Liver (tissue), 9 donors: ENCODE measurements around the gene SPAG9. TPM values are rescaled to one million over a fixed set of nuclear protein-coding genes. Genes with fewer than 3 reads are reported as not detected.

Experiments
- DNase-seq: peaks from one replicate; pipeline ENCODE4 v3.0.0-alpha.2; 2017; ENCODE audit warnings: low spot score
- H3K27ac ChIP-seq, 2 donors: one replicate each; pipeline ENCODE4 v1.7.0; 2013; ENCODE audit warnings: inconsistent platforms in 2 of 2, low read length in 2 of 2, control low read depth in 1 of 2, low read depth in 1 of 2, mild to moderate bottlenecking in 1 of 2
- H3K27me3 ChIP-seq, 4 donors: one replicate each; pipeline versions ENCODE4 v1.6.1 to v1.7.0; 2013; ENCODE audit warnings: low read length in 3 of 4, inconsistent platforms in 1 of 4, mild to moderate bottlenecking in 1 of 4, moderate library complexity in 1 of 4; ENCODE audit not compliant: control insufficient read depth in 4 of 4, insufficient read depth in 4 of 4
- H3K36me3 ChIP-seq, 4 donors: one replicate each; pipeline versions ENCODE4 v1.6.1 to v1.7.0; 2013; ENCODE audit warnings: low read length in 3 of 4, mild to moderate bottlenecking in 3 of 4, low read depth in 1 of 4, moderate library complexity in 1 of 4; ENCODE audit not compliant: control insufficient read depth in 4 of 4, insufficient read depth in 3 of 4
- H3K4me1 ChIP-seq, 4 donors: one replicate each; pipeline versions ENCODE4 v1.6.1 to v1.7.0; 2013; ENCODE audit warnings: low read length in 3 of 4, mild to moderate bottlenecking in 3 of 4, moderate library complexity in 1 of 4; ENCODE audit not compliant: control insufficient read depth in 4 of 4, insufficient read depth in 4 of 4
- H3K4me3 ChIP-seq, 3 donors: one replicate each; pipeline versions ENCODE4 v1.6.1 to v1.7.0; 2013; ENCODE audit warnings: low read length in 3 of 3, control low read depth in 1 of 3, low read depth in 1 of 3, mild to moderate bottlenecking in 1 of 3
- H3K9ac ChIP-seq, 2 donors: one replicate each; pipeline ENCODE4 v1.7.0; 2013; ENCODE audit warnings: low read length in 2 of 2, mild to moderate bottlenecking in 2 of 2, moderate library complexity in 2 of 2, control low read depth in 1 of 2, low read depth in 1 of 2
- H3K9me3 ChIP-seq, 4 donors: one replicate each; pipeline versions ENCODE4 v1.6.1 to v1.7.0; 2013; ENCODE audit warnings: low read length in 3 of 4; ENCODE audit not compliant: control insufficient read depth in 4 of 4
- CTCF ChIP-seq: fragments of 150-350 bp; IDR thresholded peaks from 2 replicates; pipeline ENCODE4 v1.5.1; 2017; ENCODE audit warnings: improper control_type of control experiment, low read depth, low read length; ENCODE audit not compliant: missing input control
- EGR1 ChIP-seq, 2 donors: IDR thresholded peaks; 2 replicates each; pipeline ENCODE4 v1.6.1; 2016 to 2018; ENCODE audit warnings: antibody characterized with exemption in 2 of 2, low read depth in 2 of 2
- FOXA1 ChIP-seq: IDR thresholded peaks from 2 replicates; pipeline ENCODE4 v1.6.1; 2016; ENCODE audit warnings: antibody characterized with exemption
- FOXA2 ChIP-seq: IDR thresholded peaks from 2 replicates; pipeline ENCODE4 v1.6.1; 2016; ENCODE audit warnings: antibody characterized with exemption
- GABPA ChIP-seq, 2 donors: IDR thresholded peaks in 1 of 2; conservative IDR thresholded peaks in 1 of 2; 2 replicates each; pipeline ENCODE4 v1.6.1; 2016; ENCODE audit warnings: antibody characterized with exemption in 2 of 2, mild to moderate bottlenecking in 1 of 2, moderate library complexity in 1 of 2
- HNF4A ChIP-seq, 2 donors: conservative IDR thresholded peaks; 2 replicates each; pipeline ENCODE4 v1.6.1; 2016; ENCODE audit warnings: antibody characterized with exemption in 2 of 2, mild to moderate bottlenecking in 2 of 2
- HNF4G ChIP-seq: IDR thresholded peaks from 2 replicates; pipeline ENCODE4 v1.6.1; 2016; ENCODE audit warnings: antibody characterized with exemption
- JUND ChIP-seq, 2 donors: IDR thresholded peaks; 2 replicates each; pipeline ENCODE4 v1.6.1; 2016; ENCODE audit warnings: antibody characterized with exemption in 2 of 2
- MAX ChIP-seq: IDR thresholded peaks from 2 replicates; pipeline ENCODE4 v1.6.1; 2016; ENCODE audit warnings: antibody characterized with exemption
- NR2F2 ChIP-seq: IDR thresholded peaks from 2 replicates; pipeline ENCODE4 v1.6.1; 2016; ENCODE audit warnings: antibody characterized with exemption
- RAD21 ChIP-seq, 2 donors: IDR thresholded peaks; 2 replicates each; pipeline ENCODE4 v1.6.1; 2016; ENCODE audit warnings: antibody characterized with exemption in 2 of 2, mild to moderate bottlenecking in 2 of 2
- REST ChIP-seq: IDR thresholded peaks from 2 replicates; pipeline ENCODE4 v1.6.1; 2016; ENCODE audit warnings: antibody characterized with exemption, mild to moderate bottlenecking
- RXRA ChIP-seq, 2 donors: IDR thresholded peaks; 2 replicates each; pipeline ENCODE4 v1.6.1; 2017 to 2018; ENCODE audit warnings: antibody characterized with exemption in 2 of 2, mild to moderate bottlenecking in 1 of 2
- SP1 ChIP-seq: IDR thresholded peaks from 2 replicates; pipeline ENCODE4 v1.6.1; 2018; ENCODE audit warnings: antibody characterized with exemption, mild to moderate bottlenecking
- TAF1 ChIP-seq: conservative IDR thresholded peaks from 2 replicates; pipeline ENCODE4 v1.6.1; 2016; ENCODE audit warnings: antibody characterized with exemption, mild to moderate bottlenecking
- YY1 ChIP-seq: IDR thresholded peaks from 2 replicates; pipeline ENCODE4 v1.6.1; 2016; ENCODE audit warnings: antibody characterized with exemption, mild to moderate bottlenecking
- ZBTB33 ChIP-seq: IDR thresholded peaks from 2 replicates; pipeline ENCODE4 v1.6.1; 2016; ENCODE audit warnings: antibody characterized with exemption
- WGBS: extraction: QIAGEN DNeasy Blood & Tissue Kit; methylation state at CpG from one replicate; pipeline ENCODE4 v1.1.7; 2013; 5-methylcytosine and 5-hydroxymethylcytosine counted together
- polyA plus RNA-seq, 2 donors: library from polyadenylated mRNA; stranded (reverse) in 1 of 2; unstranded in 1 of 2; fragments of 200-250 nt in 1 of 2; fragments of >200 nt in 1 of 2; fragmentation: Nextera tagmentation in 1 of 2; extraction: Ambion mirVana in 1 of 2; gene quantifications; one replicate each; pipeline versions ENCODE4 v1.2.1 to v1.2.3, GENCODE V29; 2013 to 2015
- total RNA-seq, 2 donors: library from RNA; depleted of rRNA; stranded (reverse); fragments of >200 nt; gene quantifications; one replicate each; pipeline ENCODE4 v1.2.3, GENCODE V29; 2014
- TF ChIP-seq, protein P1 (sequence below): IDR thresholded peaks from 2 replicates; pipeline ENCODE4 v1.6.1; 2016; ENCODE audit warnings: antibody characterized with exemption
- donor health status: healthy.
- donor health status: healthy.
- donor health status: healthy.
- donor health status: healthy.
- donor health status: healthy.

The SPAG9 gene
- total and polyA plus RNA-seq, 4 donors: 12.0 to 94.0 (median 18.4) TPM

DNA sequence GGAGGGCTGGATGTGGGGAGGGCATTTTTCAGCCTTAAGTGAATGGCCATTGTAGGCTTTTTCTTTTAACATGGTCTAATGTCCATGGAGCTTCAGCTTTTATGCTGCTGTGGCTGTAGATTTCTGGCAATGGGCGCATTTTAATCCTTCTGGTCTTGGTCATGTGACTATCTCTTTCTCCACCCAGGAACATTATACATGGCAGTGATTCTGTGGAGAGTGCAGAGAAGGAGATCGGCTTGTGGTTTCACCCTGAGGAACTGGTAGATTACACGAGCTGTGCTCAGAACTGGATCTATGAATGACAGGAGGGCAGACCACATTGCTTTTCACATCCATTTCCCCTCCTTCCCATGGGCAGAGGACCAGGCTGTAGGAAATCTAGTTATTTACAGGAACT, 40.9 kb upstream of the SPAG9 start:
- H3K4me1 ChIP-seq: peaks cover 3 to 7% (median 6%) of the 10 kb centered on the region in 4 donors
- TF ChIP-seq FOXA2: no peak
- no peak for TF ChIP-seq EGR1 (IDR thresholded peaks at IDR 0.05; ENCODE audit: low read depth in 2 of 2)
- no peak for TF ChIP-seq GABPA (IDR thresholded peaks at IDR 0.05 in 1 of 2, conservative IDR thresholded peaks at IDR 0.05 in 1 of 2)
- TF ChIP-seq MAX: no peak
- no peak for TF ChIP-seq ZBTB33
- no peak for TF ChIP-seq RAD21 (IDR thresholded peaks at IDR 0.05)
- no peak for TF ChIP-seq RXRA (IDR thresholded peaks at IDR 0.05)
- no peak for TF ChIP-seq CTCF
- TF ChIP-seq, protein P1, sequence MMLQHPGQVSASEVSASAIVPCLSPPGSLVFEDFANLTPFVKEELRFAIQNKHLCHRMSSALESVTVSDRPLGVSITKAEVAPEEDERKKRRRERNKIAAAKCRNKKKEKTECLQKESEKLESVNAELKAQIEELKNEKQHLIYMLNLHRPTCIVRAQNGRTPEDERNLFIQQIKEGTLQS: no peak
- TF ChIP-seq SP1: no peak
- TF ChIP-seq HNF4G: no peak
- TF ChIP-seq REST: no peak
- no peak for TF ChIP-seq YY1
- no peak for TF ChIP-seq NR2F2
- TF ChIP-seq TAF1: no peak
- TF ChIP-seq FOXA1: no peak
- TF ChIP-seq JUND (IDR thresholded peaks at IDR 0.05): no peak
- peaks cover 4 to 33% (median 19%) of the 10 kb centered on the region in 4 donors for H3K36me3 ChIP-seq
- no peak overlapping the region for H3K4me3 ChIP-seq
- H3K27me3 ChIP-seq: no peaks in the 10 kb centered on the region
- DNase-seq: no peak
- no peaks in the 10 kb centered on the region for H3K9me3 ChIP-seq
- H3K27ac ChIP-seq: no peak overlapping the region
- 91% methylated on average over 3 of the region's 3 CpGs for WGBS
- H3K9ac ChIP-seq: no peak overlapping the region

- 98% methylated on average over 3 of the region's 3 CpGs for WGBS
- no peak for DNase-seq
- Histone ChIP-seq H3K27me3 (no peaks in the 10 kb centered on the region), H3K4me3 (no peak overlapping the region), H3K4me1 (peaks cover 0 to under 1% (median 0%) of the 10 kb centered on the region in 4 donors), H3K9me3 (no peaks in the 10 kb centered on the region), H3K27ac (no peak overlapping the region), H3K9ac (no peak overlapping the region), H3K36me3 (peaks cover 4 to 33% (median 19%) of the 10 kb centered on the region in 4 donors)
- TF ChIP-seq SP1 (no peak), HNF4A (conservative IDR thresholded peaks at IDR 0.05) (no peak), CTCF (no peak), RAD21 (IDR thresholded peaks at IDR 0.05) (no peak), NR2F2 (no peak), RXRA (IDR thresholded peaks at IDR 0.05) (no peak), FOXA2 (no peak), FOXA1 (no peak), MAX (no peak), YY1 (no peak)
Measured at GRCh38 chr17:51159604-51160003, 38.9 kb upstream of the SPAG9 start.
